ENCODE measurements around the gene PRTFDC1. TPM values are rescaled to one million over a fixed set of nuclear protein-coding genes. Genes with fewer than 3 reads are reported as not detected.

PRTFDC1 gene
- total and polyA plus RNA-seq, 2 donors (not counting 1 experiment from before 2014, with no cell fraction given) = 26.9 to 32.7 TPM

GRCh38 chr10:24951201-24952142 is 934 bp downstream of the PRTFDC1 start:
- no peaks in the 10 kb centered on the region for H3K79me2 ChIP-seq (ENCODE audit: control insufficient read depth, insufficient read depth, low read length)
- DNase-seq (ENCODE audit: low read depth in 2 of 2) = peak; percentile 34 to 81
- peak overlapping the region; percentile 93 for H3K27ac ChIP-seq (ENCODE audit: insufficient read depth, low read length)
- no peaks in the 10 kb centered on the region for H3K27me3 ChIP-seq (ENCODE audit: control insufficient read depth, insufficient read depth, low read length)
- peaks cover 10% of the 10 kb centered on the region for H3K4me1 ChIP-seq (ENCODE audit: control insufficient read depth, extremely low read depth, insufficient read depth, low read length)
- no peaks in the 10 kb centered on the region for H3K36me3 ChIP-seq (ENCODE audit: control insufficient read depth, insufficient read depth, low read length)
- TF ChIP-seq CTCF (conservative IDR thresholded peaks at IDR 0.05 in 1 of 2, IDR thresholded peaks at IDR 0.05 in 1 of 2; ENCODE audit: low read depth in 1 of 2, low read length in 2 of 2) (no peak), EZH2 (IDR thresholded peaks at IDR 0.05; ENCODE audit: low read length, missing control alignments) (no peak)
- peak overlapping the region; percentile 31 to 63 (median 52) for H3K4me3 ChIP-seq (replicated peaks in 1 of 4; ENCODE audit: control extremely low read depth in 1 of 4, insufficient read depth in 1 of 4, low read depth in 3 of 4, low read length in 4 of 4)
- peak overlapping the region; percentile 82 for H3K9ac ChIP-seq (ENCODE audit: insufficient read depth, low read length)
- no peaks in the 10 kb centered on the region for H4K20me1 ChIP-seq (ENCODE audit: control insufficient read depth, extremely low read depth, insufficient read depth, low read length)
- H3K4me2 ChIP-seq (ENCODE audit: extremely low read depth, insufficient read depth, low read length) = peak overlapping the region; percentile 72
- H3K9me3 ChIP-seq (ENCODE audit: control insufficient read depth, insufficient read depth, low read depth, low read length) = no peaks in the 10 kb centered on the region
- peak overlapping the region; percentile 79 for H2AFZ ChIP-seq (ENCODE audit: low read length)

- Histone ChIP-seq H3K9ac (ENCODE audit: insufficient read depth, low read length) (no peak overlapping the region), H3K9me3 (ENCODE audit: control insufficient read depth, insufficient read depth, low read depth, low read length) (no peaks in the 10 kb centered on the region), H3K4me3 (replicated peaks in 1 of 4; ENCODE audit: control extremely low read depth in 1 of 4, insufficient read depth in 1 of 4, low read depth in 3 of 4, low read length in 4 of 4) (no peak overlapping the region), H3K4me2 (ENCODE audit: extremely low read depth, insufficient read depth, low read length) (no peak overlapping the region), H4K20me1 (ENCODE audit: control insufficient read depth, extremely low read depth, insufficient read depth, low read length) (no peaks in the 10 kb centered on the region), H3K36me3 (ENCODE audit: control insufficient read depth, insufficient read depth, low read length) (no peaks in the 10 kb centered on the region), H3K27ac (ENCODE audit: insufficient read depth, low read length) (no peak overlapping the region), H2AFZ (ENCODE audit: low read length) (no peak overlapping the region), H3K4me1 (ENCODE audit: control insufficient read depth, extremely low read depth, insufficient read depth, low read length) (peaks cover 10% of the 10 kb centered on the region), H3K79me2 (ENCODE audit: control insufficient read depth, insufficient read depth, low read length) (no peaks in the 10 kb centered on the region), H3K27me3 (ENCODE audit: control insufficient read depth, insufficient read depth, low read length) (no peaks in the 10 kb centered on the region)
- TF ChIP-seq EZH2 (IDR thresholded peaks at IDR 0.05; ENCODE audit: low read length, missing control alignments) = no peak
- no peak for DNase-seq (ENCODE audit: low read depth in 2 of 2)
Observed at GRCh38 chr10:24950439-24950838, 2.0 kb downstream of the PRTFDC1 start.

- Histone ChIP-seq H2AFZ (ENCODE audit: low read length) (no peak overlapping the region), H3K27me3 (ENCODE audit: control insufficient read depth, insufficient read depth, low read length) (no peaks in the 10 kb centered on the region), H3K9me3 (ENCODE audit: control insufficient read depth, insufficient read depth, low read depth, low read length) (no peaks in the 10 kb centered on the region), H3K27ac (ENCODE audit: insufficient read depth, low read length) (no peak overlapping the region), H3K4me3 (replicated peaks in 1 of 4; ENCODE audit: control extremely low read depth in 1 of 4, insufficient read depth in 1 of 4, low read depth in 3 of 4, low read length in 4 of 4) (no peak overlapping the region), H4K20me1 (ENCODE audit: control insufficient read depth, extremely low read depth, insufficient read depth, low read length) (no peaks in the 10 kb centered on the region), H3K36me3 (ENCODE audit: control insufficient read depth, insufficient read depth, low read length) (no peaks in the 10 kb centered on the region), H3K4me1 (ENCODE audit: control insufficient read depth, extremely low read depth, insufficient read depth, low read length) (peaks cover 12% of the 10 kb centered on the region), H3K4me2 (ENCODE audit: extremely low read depth, insufficient read depth, low read length) (no peak overlapping the region), H3K79me2 (ENCODE audit: control insufficient read depth, insufficient read depth, low read length) (no peaks in the 10 kb centered on the region), H3K9ac (ENCODE audit: insufficient read depth, low read length) (no peak overlapping the region)
- no peak for DNase-seq (ENCODE audit: low read depth in 2 of 2)
- no peak for TF ChIP-seq EZH2 (IDR thresholded peaks at IDR 0.05; ENCODE audit: low read length, missing control alignments)
- TF ChIP-seq CTCF (conservative IDR thresholded peaks at IDR 0.05 in 1 of 2, IDR thresholded peaks at IDR 0.05 in 1 of 2; ENCODE audit: low read depth in 1 of 2, low read length in 2 of 2) = no peak
Observed at GRCh38 chr10:24949616-24950015, 2.8 kb downstream of the PRTFDC1 start.
